ENCODE results near the gene NHLH2. TPM values are rescaled to one million over a fixed set of nuclear protein-coding genes. Genes with fewer than 3 reads are reported as not detected.

NHLH2 gene
- total and polyA plus RNA-seq, 2 donors (not counting 1 experiment from before 2014, with no cell fraction given): not detected

GRCh38 chr1:115822117-115822516, 18.8 kb downstream of the NHLH2 start:
- CTCF ChIA-PET: no interaction called here
- H4K20me1 ChIP-seq (ENCODE audit: control insufficient read depth, insufficient read depth, low read length, poor library complexity, severe bottlenecking): no peaks in the 10 kb centered on the region
- H3K79me2 ChIP-seq (ENCODE audit: control insufficient read depth, insufficient read depth, low read length): no peaks in the 10 kb centered on the region
- H3K9ac ChIP-seq (ENCODE audit: low read length): no peak overlapping the region
- intact Hi-C loops (cut with micrococcal nuclease): no loop called here
- Mint-ChIP-seq H3K4me3 (no peak overlapping the region), H3K4me1 (no peaks in the 10 kb centered on the region), H3K27ac (no peak overlapping the region), H3K27me3 (peaks cover 19% of the 10 kb centered on the region), H3K9me3 (ENCODE audit: insufficient read depth) (no peaks in the 10 kb centered on the region)
- H3K9me3 ChIP-seq (ENCODE audit: control extremely low read depth in 1 of 3, control insufficient read depth in 2 of 3, insufficient read depth in 1 of 3, low read length in 2 of 3): no peaks in the 10 kb centered on the region
- no peak overlapping the region for H3K4me3 ChIP-seq (ENCODE audit: control extremely low read depth in 1 of 5, extremely low read depth in 1 of 5, insufficient read depth in 1 of 5, low read depth in 2 of 5, low read length in 4 of 5)
- H2AFZ ChIP-seq (ENCODE audit: insufficient read depth, low read depth, low read length, poor library complexity, severe bottlenecking): no peak overlapping the region
- H3K4me2 ChIP-seq (replicated peaks; ENCODE audit: low read depth, low read length, poor library complexity, severe bottlenecking): no peak overlapping the region
- DNase-seq (no peak), ATAC-seq (ENCODE audit: low read depth) (no peak)
- H3K27me3 ChIP-seq (replicated peaks in 1 of 4; ENCODE audit: control extremely low read depth in 1 of 4, control insufficient read depth in 3 of 4, insufficient read depth in 4 of 4, low read length in 3 of 4): peaks cover 0 to 16% (median 9%) of the 10 kb centered on the region in 4 experiments
- no peak overlapping the region for H3K27ac ChIP-seq (ENCODE audit: low read length in 2 of 2)
- TF ChIP-seq CTCF (IDR thresholded peaks at IDR 0.05) (no peak), EZH2 (IDR thresholded peaks at IDR 0.05; ENCODE audit: borderline replicate concordance, insufficient read depth, low read depth, low read length, poor library complexity, severe bottlenecking) (no peak)
- POLR2A ChIA-PET: no interaction called here
- H3K4me1 ChIP-seq (ENCODE audit: control insufficient read depth in 2 of 2, insufficient read depth in 2 of 2, low read length in 2 of 2): no peaks in the 10 kb centered on the region
- H3K36me3 ChIP-seq (replicated peaks in 1 of 2; ENCODE audit: control extremely low read depth in 1 of 2, control insufficient read depth in 1 of 2, extremely low read depth in 1 of 2, insufficient read depth in 2 of 2, low read length in 1 of 2): no peaks in the 10 kb centered on the region

- Histone ChIP-seq H3K27me3 (replicated peaks in 1 of 4; ENCODE audit: control extremely low read depth in 1 of 4, control insufficient read depth in 3 of 4, insufficient read depth in 4 of 4, low read length in 3 of 4) (peaks cover 0 to 3% (median 1%) of the 10 kb centered on the region in 4 experiments), H2AFZ (ENCODE audit: insufficient read depth, low read depth, low read length, poor library complexity, severe bottlenecking) (no peak overlapping the region), H3K4me1 (ENCODE audit: control insufficient read depth in 2 of 2, insufficient read depth in 2 of 2, low read length in 2 of 2) (no peaks in the 10 kb centered on the region), H3K27ac (ENCODE audit: low read length in 2 of 2) (no peak overlapping the region), H3K36me3 (replicated peaks in 1 of 2; ENCODE audit: control extremely low read depth in 1 of 2, control insufficient read depth in 1 of 2, extremely low read depth in 1 of 2, insufficient read depth in 2 of 2, low read length in 1 of 2) (no peaks in the 10 kb centered on the region), H4K20me1 (ENCODE audit: control insufficient read depth, insufficient read depth, low read length, poor library complexity, severe bottlenecking) (no peaks in the 10 kb centered on the region), H3K4me2 (replicated peaks; ENCODE audit: low read depth, low read length, poor library complexity, severe bottlenecking) (no peak overlapping the region), H3K79me2 (ENCODE audit: control insufficient read depth, insufficient read depth, low read length) (no peaks in the 10 kb centered on the region), H3K9ac (ENCODE audit: low read length) (no peak overlapping the region), H3K9me3 (ENCODE audit: control extremely low read depth in 1 of 3, control insufficient read depth in 2 of 3, insufficient read depth in 1 of 3, low read length in 2 of 3) (no peaks in the 10 kb centered on the region), H3K4me3 (ENCODE audit: control extremely low read depth in 1 of 5, extremely low read depth in 1 of 5, insufficient read depth in 1 of 5, low read depth in 2 of 5, low read length in 4 of 5) (no peak overlapping the region)
- no peak overlapping the region for H3K4me3 Mint-ChIP-seq
- no peak for TF ChIP-seq EZH2 (IDR thresholded peaks at IDR 0.05; ENCODE audit: borderline replicate concordance, insufficient read depth, low read depth, low read length, poor library complexity, severe bottlenecking)
- no peak for TF ChIP-seq CTCF (IDR thresholded peaks at IDR 0.05)
- ChIA-PET POLR2A (no interaction called here), CTCF (no interaction called here)
- intact Hi-C loops (cut with micrococcal nuclease): no loop called here
- ATAC-seq (ENCODE audit: low read depth) (no peak), DNase-seq (no peak)
- H3K9me3 Mint-ChIP-seq (ENCODE audit: insufficient read depth): no peaks in the 10 kb centered on the region
- no peaks in the 10 kb centered on the region for H3K4me1 Mint-ChIP-seq
- WGBS (ENCODE audit: insufficient coverage): 100% methylated on average over 1 of the region's 3 CpGs
- no peak overlapping the region for H3K27ac Mint-ChIP-seq
- peaks cover 28% of the 10 kb centered on the region for H3K27me3 Mint-ChIP-seq
Observed at GRCh38 chr1:115815694-115816093, 25.2 kb downstream of the NHLH2 start.
